ENCODE measurements around the gene HOXA7.

GRCh38 chr7:27203365-27203953 is 47.0 kb upstream of the HOXA7 start:
- no peak for TF ChIP-seq POLR2AphosphoS5 (IDR thresholded peaks at IDR 0.05; ENCODE audit: borderline replicate concordance, low read depth, low read length)
- TF ChIP-seq EZH2 (IDR thresholded peaks at IDR 0.05) = no peak

Measured in SK-N-MC (cell line).